ENCODE results near the gene TFR2. TPM values are rescaled to one million over a fixed set of nuclear protein-coding genes. Genes with fewer than 3 reads are reported as not detected.
"Not testable (repeated sequence)": the region's sequence is repeated elsewhere in the genome, so short reads cannot be mapped to it uniquely, and the experiment has no call there.

Gene TFR2
- total RNA-seq, 1 donor from 2014 or later = 0.50 TPM

GRCh38 chr7:100667331-100668068 lies 26.1 kb upstream of the TFR2 start:
- Mint-ChIP-seq H3K27ac (ENCODE audit: unreplicated experiment) (no peak overlapping the region), H3K9me3 (ENCODE audit: unreplicated experiment) (peaks cover 3% of the 10 kb centered on the region), H3K27me3 (ENCODE audit: low read depth, unreplicated experiment) (peaks cover 23% of the 10 kb centered on the region), H3K4me1 (ENCODE audit: low read depth, unreplicated experiment) (no peaks in the 10 kb centered on the region), H3K4me3 (ENCODE audit: unreplicated experiment) (no peak overlapping the region), H3K36me3 (ENCODE audit: low read depth, unreplicated experiment) (peaks cover 2% of the 10 kb centered on the region)
- Histone ChIP-seq H3K36me3 (ENCODE audit: insufficient read depth, low read length) (no peaks in the 10 kb centered on the region), H3K79me2 (ENCODE audit: insufficient read depth, low read length) (no peaks in the 10 kb centered on the region), H2AFZ (ENCODE audit: low read depth, low read length) (no peak overlapping the region), H3K4me1 (ENCODE audit: insufficient read depth, low read length) (no peaks in the 10 kb centered on the region), H3K27me3 (ENCODE audit: insufficient read depth, low read length) (no peaks in the 10 kb centered on the region), H4K20me1 (ENCODE audit: insufficient read depth, low read length) (no peaks in the 10 kb centered on the region), H3K4me2 (ENCODE audit: low read length) (no peak overlapping the region), H3K9me3 (ENCODE audit: insufficient read depth, low read depth, low read length) (no peaks in the 10 kb centered on the region), H3K4me3 (ENCODE audit: insufficient read depth, low read depth, low read length) (no peak overlapping the region), H3K9ac (ENCODE audit: low read length) (no peak overlapping the region), H3K27ac (ENCODE audit: low read depth, low read length) (no peak overlapping the region)
- no peak for TF ChIP-seq EZH2 (IDR thresholded peaks at IDR 0.05; ENCODE audit: insufficient read depth, low read length)
- no peak for TF ChIP-seq CTCF (IDR thresholded peaks at IDR 0.05; ENCODE audit: insufficient read depth, low read depth, low read length)
- DNase-seq (ENCODE audit: low read depth) = no peak
- no peak for FAIRE-seq

- no peak overlapping the region for H2AFZ ChIP-seq (ENCODE audit: low read depth, low read length)
- FAIRE-seq = no peak
- peaks cover 4% of the 10 kb centered on the region for H3K9me3 Mint-ChIP-seq (ENCODE audit: unreplicated experiment)
- no peaks in the 10 kb centered on the region for H4K20me1 ChIP-seq (ENCODE audit: insufficient read depth, low read length)
- no peak overlapping the region for H3K4me2 ChIP-seq (ENCODE audit: low read length)
- no peaks in the 10 kb centered on the region for H3K9me3 ChIP-seq (ENCODE audit: insufficient read depth, low read depth, low read length)
- no peak overlapping the region for H3K27ac ChIP-seq (ENCODE audit: low read depth, low read length)
- H3K4me1 ChIP-seq (ENCODE audit: insufficient read depth, low read length) = no peaks in the 10 kb centered on the region
- H3K4me3 ChIP-seq (ENCODE audit: insufficient read depth, low read depth, low read length) = no peak overlapping the region
- no peak for DNase-seq (ENCODE audit: low read depth)
- no peaks in the 10 kb centered on the region for H3K4me1 Mint-ChIP-seq (ENCODE audit: low read depth, unreplicated experiment)
- H3K36me3 ChIP-seq (ENCODE audit: insufficient read depth, low read length) = no peaks in the 10 kb centered on the region
- H3K9ac ChIP-seq (ENCODE audit: low read length) = no peak overlapping the region
- H3K27ac Mint-ChIP-seq (ENCODE audit: unreplicated experiment) = no peak overlapping the region
- peaks cover 20% of the 10 kb centered on the region for H3K27me3 Mint-ChIP-seq (ENCODE audit: low read depth, unreplicated experiment)
- TF ChIP-seq CTCF (IDR thresholded peaks at IDR 0.05; ENCODE audit: insufficient read depth, low read depth, low read length) (no peak), EZH2 (IDR thresholded peaks at IDR 0.05; ENCODE audit: insufficient read depth, low read length) (no peak)
- no peaks in the 10 kb centered on the region for H3K79me2 ChIP-seq (ENCODE audit: insufficient read depth, low read length)
- no peak overlapping the region for H3K4me3 Mint-ChIP-seq (ENCODE audit: unreplicated experiment)
- H3K36me3 Mint-ChIP-seq (ENCODE audit: low read depth, unreplicated experiment) = peaks cover 2% of the 10 kb centered on the region
- no peaks in the 10 kb centered on the region for H3K27me3 ChIP-seq (ENCODE audit: insufficient read depth, low read length)
Observed at GRCh38 chr7:100665168-100665726, 23.9 kb upstream of the TFR2 start.

GRCh38 chr7:100662194-100662776 lies 20.9 kb upstream of the TFR2 start:
- H3K27me3 Mint-ChIP-seq (ENCODE audit: low read depth, unreplicated experiment) = peaks cover 29% of the 10 kb centered on the region
- H3K4me1 ChIP-seq (ENCODE audit: insufficient read depth, low read length); H3K79me2 ChIP-seq (ENCODE audit: insufficient read depth, low read length); H3K9me3 ChIP-seq (ENCODE audit: insufficient read depth, low read depth, low read length); H4K20me1 ChIP-seq (ENCODE audit: insufficient read depth, low read length); H3K4me2 ChIP-seq (ENCODE audit: low read length); FAIRE-seq; H3K4me1 Mint-ChIP-seq (ENCODE audit: low read depth, unreplicated experiment); H3K9ac ChIP-seq (ENCODE audit: low read length); H3K36me3 ChIP-seq (ENCODE audit: insufficient read depth, low read length); H3K27ac ChIP-seq (ENCODE audit: low read depth, low read length); H2AFZ ChIP-seq (ENCODE audit: low read depth, low read length); DNase-seq (ENCODE audit: low read depth); H3K9me3 Mint-ChIP-seq (ENCODE audit: unreplicated experiment); H3K4me3 Mint-ChIP-seq (ENCODE audit: unreplicated experiment); H3K27me3 ChIP-seq (ENCODE audit: insufficient read depth, low read length); H3K36me3 Mint-ChIP-seq (ENCODE audit: low read depth, unreplicated experiment); H3K4me3 ChIP-seq (ENCODE audit: insufficient read depth, low read depth, low read length); H3K27ac Mint-ChIP-seq (ENCODE audit: unreplicated experiment): not testable (repeated sequence)
